Measurements from ENCODE around the gene STPG4.

The STPG4 gene

DNA sequence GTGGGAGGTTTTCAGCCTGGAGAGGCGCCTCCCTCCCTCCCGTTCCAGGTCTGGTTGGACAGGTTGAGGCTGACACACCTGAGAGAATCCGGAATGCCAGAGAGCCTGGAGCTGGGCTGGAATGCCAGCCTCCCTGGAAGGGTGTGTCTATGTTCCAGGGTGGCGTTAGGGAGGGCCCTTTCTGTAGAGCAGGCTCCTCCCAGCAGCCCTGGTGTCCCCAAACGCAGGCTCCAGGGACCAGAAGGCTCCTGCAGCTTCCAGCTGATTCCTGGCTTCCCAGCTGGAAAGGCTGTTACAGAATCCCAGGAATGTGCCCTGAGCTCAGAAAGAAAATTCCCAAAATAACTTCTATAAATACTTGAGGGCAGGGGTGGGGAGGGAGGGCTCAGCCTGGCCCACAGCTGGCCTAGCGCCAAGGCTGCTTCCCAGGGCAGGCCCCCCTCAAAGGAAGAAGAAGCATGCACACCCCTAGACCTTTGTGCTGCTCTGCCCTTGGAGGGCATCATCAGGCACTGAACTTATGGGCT, 85.4 kb downstream of the STPG4 start:
- DNase-seq = no peak

- no peak for DNase-seq
These were observed 86.0 kb downstream of the STPG4 start for GRCh38 chr2:47068981-47069627.

DNA sequence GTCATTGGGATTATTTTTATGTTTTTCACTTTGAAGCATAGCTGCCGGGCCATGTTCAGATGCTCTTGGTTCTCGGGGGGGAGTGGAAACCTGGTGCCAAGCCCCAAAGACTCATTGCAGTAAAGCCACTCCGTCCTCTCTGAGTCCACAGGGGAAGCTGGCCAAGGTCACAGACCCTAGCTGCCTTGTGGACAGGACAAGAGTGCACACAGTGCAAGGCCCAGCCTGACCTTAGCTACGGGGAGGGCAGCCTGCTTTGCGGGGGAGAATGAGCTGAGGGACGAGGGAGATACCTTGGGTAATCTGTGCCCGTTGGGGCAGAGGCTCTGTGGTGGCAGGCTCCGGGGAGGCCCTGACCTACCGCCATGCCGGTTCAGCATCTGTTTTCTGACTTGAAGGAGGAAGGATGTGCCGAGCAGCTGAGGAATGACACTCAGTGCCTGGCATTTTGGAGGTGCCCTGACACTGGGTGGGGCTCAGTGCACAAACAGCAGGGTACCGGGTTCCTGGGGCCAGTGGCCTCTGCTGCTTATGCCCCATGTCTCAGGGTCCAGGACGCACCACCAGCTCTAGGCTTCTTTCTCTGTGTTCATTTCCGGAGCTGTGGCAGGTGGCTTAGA, 87.2 kb downstream of the STPG4 start:
- no peak for DNase-seq

DNA sequence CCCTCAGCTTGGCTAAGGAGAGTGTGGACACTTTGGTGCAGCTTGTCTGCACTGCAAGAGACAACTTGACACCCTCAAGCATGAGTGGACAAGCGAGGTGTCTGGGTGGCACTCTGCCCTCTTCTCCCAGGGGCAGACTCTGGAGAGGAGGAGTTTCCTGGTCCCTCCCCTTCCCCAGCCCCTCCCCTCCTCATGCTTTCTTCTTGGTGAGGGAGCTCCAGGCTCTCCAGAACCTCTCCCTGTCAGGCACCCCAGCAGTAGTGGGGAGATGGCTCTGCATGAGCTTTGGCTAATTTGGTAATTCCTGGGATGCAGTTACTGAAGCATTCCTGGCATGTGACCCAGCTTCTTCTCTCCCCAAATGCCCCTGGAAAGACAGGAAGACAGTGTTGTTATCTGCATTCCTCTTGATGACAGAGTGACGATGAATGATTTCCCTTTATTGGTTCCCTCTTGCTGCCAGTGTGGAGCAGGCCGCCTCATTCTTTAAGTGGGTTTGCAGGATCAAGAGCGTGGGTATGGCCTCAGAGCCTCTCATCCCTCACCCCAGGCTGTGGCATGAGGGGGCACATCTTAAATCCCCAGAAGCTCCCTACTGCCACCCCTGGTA, 89.2 kb downstream of the STPG4 start:
- DNase-seq = no peak

DNA sequence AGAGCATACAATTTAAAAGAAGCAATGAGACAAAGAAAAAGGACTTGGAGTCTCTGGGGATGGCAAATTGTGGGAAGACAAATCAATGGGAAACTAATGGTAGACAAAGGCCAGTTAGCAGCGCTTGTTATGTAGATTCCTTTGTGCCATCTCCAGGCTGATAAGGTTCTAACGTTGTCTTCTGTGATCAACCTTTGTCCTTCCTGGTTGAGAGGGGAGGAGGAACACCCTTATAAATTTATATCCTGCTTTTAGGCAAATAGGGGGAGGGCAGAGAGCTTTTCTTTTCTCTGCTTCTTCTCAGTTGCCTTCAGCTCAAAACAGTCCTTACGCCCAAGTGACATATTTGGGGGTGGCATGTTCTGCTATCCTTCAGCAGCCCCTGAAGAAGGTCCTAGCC, 89.8 kb downstream of the STPG4 start:
- DNase-seq = no peak

DNA sequence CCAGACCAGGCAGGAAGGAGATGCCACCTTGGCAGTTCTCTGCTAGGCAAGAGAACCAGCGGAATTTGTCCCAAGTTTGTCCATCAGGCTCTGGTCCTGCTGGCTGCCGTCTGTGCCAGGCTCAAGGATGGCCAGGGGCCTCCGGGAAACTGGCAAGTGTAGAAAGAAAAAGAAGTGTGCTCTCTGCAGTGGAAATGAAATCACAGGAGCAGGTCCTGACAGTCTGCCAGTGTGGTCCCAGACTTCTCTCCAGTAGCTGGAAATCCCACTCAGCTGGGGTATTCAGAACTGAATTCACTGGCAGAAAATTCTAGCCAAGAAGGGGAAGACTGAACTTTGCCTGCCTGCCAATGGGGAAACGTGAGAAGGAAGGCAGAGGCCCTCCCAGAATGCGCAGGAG, 91.0 kb downstream of the STPG4 start:
- no peak for DNase-seq

- DNase-seq = no peak
These were observed 91.6 kb downstream of the STPG4 start for GRCh38 chr2:47063538-47063930.

DNA sequence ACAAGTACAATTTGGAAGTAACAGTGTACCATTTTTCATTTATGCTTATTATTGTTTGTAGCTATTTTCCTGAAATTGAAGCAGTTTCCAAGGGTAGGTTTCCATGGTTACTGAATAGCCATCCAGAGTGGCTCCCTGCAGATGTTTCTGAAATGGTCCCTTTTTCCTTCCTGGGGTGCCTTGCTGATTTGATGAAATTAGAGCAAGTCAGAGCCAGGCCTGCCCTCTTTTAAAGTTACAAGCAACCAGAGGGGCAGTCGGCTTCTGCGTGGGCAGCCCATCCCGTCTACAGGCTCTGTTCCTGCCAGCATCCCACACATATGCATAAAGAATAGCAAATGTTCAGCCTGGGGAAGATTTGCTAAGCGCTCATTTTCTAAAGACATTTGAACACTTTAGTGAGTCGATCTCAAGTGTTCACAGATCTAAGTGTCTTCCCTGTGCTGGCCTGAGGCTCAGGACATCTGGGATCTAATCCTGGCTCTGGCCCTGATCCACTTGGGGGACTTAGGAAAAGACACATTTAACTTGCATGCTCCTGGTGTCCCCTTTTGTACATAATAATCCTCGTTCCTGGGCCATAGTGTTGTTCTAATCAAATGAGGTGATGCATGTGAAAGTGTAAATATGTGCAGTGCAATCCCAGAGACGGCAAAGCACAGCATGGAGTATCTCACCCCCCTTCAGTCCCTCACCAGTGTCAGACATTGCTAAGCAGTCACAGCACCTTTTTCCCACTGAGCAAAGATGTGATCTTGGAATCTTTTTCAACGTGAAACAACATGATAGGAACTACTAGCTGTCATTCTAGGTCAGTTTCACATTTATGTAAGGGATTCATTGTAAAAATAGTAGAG, 92.2 kb downstream of the STPG4 start:
- DNase-seq = no peak

GRCh38 chr2:47061944-47062678, 93.0 kb downstream of the STPG4 start:
- no peak for DNase-seq

DNA sequence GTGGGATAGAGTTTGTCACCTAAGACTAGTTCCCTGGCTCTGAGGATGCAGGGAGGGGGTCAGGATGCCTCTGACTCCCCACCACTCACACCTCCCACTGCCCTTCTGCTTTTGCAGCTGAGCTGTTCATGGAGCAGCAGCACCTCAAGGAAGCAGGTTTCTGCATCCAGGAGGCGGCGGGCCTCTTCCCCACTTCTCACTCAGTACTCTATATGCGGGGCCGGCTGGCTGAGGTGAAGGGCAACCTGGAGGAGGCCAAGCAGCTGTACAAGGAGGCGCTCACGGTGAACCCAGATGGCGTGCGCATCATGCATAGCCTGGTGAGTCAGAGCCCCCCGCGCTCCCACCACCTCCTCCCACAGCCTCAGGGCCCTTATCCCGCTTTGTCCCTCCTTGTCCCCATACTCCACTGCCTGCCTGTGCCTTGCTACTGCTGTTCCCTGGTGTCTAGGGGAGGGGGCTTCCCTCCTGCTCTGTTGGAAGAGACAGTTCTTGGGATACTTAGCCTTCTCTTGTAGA, 94.4 kb downstream of the STPG4 start:
- no peak for DNase-seq

DNA sequence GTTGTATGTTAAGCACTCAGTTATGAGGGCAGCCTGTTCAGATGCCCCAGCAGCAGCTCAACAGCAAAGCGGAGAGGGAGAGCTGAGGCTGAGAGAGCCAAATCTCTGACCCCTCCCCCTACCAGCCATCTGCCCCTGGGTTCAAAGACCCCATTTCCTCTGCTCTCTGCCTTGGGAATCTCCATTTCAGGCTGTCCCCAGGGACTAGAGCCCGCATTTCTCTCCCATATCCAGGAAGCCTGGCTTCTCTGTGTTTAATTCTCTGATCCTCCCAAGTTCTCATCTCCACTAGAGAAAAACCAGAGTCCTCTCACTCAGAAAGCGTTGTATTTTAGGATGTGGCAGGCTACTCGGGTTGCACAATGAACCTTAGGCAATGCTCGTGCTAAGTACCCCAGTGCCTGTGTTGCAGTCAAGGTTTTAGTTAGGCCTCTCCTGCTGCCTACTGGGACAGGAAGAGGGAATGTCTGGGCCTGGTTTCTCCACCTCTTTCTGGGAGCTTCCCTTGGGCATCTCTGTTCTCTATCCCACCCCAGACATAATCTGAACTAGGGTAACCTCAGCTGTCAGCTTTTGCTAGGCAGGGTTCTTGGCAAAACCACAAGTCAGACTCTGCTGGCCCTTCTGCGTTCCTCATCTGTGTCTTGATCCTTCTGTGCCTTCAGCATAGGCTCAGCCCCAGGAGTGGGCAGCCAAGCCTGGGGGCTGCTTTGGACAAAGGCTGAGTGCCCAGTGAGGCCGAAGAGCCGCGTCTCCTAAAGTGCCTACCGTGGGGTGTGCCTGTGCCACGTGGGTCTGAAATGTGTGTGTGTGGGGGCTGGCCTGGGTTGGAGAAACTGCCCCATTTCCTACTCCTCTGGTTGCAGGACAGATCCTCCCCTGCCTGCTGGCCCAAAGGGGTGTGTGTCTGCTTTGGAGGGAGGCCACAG, 96.8 kb downstream of the STPG4 start:
- no peak for DNase-seq

GRCh38 chr2:47057687-47058002, 97.5 kb downstream of the STPG4 start:
- DNase-seq = no peak

- DNase-seq = no peak
These were observed 98.0 kb downstream of the STPG4 start for GRCh38 chr2:47056868-47057686.

DNA sequence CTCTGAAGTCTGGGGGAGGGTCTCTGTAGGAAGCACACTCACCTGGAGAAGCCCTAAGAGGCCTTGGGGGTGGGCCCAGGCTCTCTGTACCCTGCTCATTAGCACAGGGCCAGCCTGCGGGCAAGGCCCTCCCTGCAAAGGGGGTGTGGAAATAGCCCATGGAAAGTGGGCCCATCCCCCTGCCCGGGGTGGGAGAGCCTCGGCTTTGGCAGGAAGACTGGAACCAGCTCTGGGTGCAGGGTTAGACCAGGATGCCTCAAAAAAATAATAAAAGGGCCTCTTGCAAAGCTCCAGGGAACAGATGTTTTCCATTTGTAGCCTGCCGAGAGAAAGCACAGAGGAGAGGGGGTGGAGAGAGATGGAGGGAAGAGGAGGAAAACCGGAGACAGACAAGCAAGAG, 98.7 kb downstream of the STPG4 start:
- DNase-seq = no peak

DNA sequence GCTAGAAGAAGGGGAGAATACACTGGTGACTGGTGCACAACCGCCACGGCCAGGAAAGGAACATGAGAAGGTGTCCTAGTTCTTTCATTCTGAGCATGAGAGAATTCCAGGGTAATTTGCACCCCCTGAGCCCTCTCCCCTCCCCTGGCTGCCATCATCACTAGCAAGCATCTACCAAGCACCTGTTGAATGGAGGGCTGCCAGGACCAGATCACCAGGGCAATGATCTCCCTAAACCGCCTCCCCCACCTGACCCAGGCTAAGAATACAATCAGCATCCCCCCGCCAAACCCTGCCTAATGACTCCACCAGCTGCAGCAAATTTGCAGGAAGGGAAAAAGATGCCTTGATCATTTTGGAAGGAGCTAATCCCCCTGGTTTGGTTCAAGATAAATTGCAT, 100.2 kb downstream of the STPG4 start:
- no peak for DNase-seq

- no peak for DNase-seq
These were observed 101.0 kb downstream of the STPG4 start for GRCh38 chr2:47054036-47054555.

GRCh38 chr2:47052847-47053246, 102.3 kb downstream of the STPG4 start:
- DNase-seq = no peak

- DNase-seq = no peak
These were observed 103.5 kb downstream of the STPG4 start for GRCh38 chr2:47051562-47051961.

DNA sequence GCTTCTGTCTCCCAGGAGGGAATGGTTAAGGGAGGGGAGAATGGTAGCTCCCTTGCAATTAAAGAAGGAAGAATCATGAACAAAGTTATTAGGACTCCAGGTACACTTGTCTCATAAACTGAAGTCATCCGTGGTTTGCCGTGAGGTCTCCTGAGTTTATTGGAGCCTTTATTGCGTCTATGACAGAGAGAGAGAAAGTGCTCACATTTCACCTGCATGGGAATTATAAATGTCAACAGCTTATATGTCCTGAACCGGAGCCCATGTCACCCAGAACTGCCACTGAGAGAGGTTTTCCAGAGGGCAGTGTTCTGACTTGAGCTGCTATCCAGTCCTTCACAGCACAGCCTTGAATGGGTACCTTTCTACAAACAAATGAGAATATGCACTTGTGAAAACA, 104.3 kb downstream of the STPG4 start:
- no peak for DNase-seq

GRCh38 chr2:47050021-47050760, 104.9 kb downstream of the STPG4 start:
- no peak for DNase-seq

All from stimulated activated CD4-positive, alpha-beta T cell treated with anti-CD3 and anti-CD28 coated beads, Interleukin-4, amount 100 ng/mL, for 4 hours (primary cell).